ENCODE measurements around the gene PTPN14.
"Not testable (repeated sequence)": the region's sequence is repeated elsewhere in the genome, so short reads cannot be mapped to it uniquely, and the experiment has no call there.

Gene PTPN14

GRCh38 chr1:214551436-214552173 lies at the start of gene PTPN14:
TSS of gene PTPN14 (minus strand) at chr1:214551602. CDS start at chr1:214464803, 86,799 bp downstream.
- TF ChIP-seq FOXM1 (IDR thresholded peaks at IDR 0.05; ENCODE audit: borderline replicate concordance) = peak; percentile 68; the same call in 1 of the 2 replicates
- TF ChIP-seq ARNT (IDR thresholded peaks at IDR 0.05) = no peak
- ChIA-PET POLR2A (interaction anchor here (0.6 to 3.0 kb wide), 13 partner anchors 9 to 56 kb away, joined by 3 to 9 read pairs (median 4); no protein-coding TSS in a partner anchor), CTCF (interaction anchor here (2.0 to 3.9 kb wide), 2 partner anchors 11 to 219 kb away, joined by 5 to 20 read pairs; no protein-coding TSS in a partner anchor)
- peak; percentile 92 for DNase-seq (ENCODE audit: extremely low spot score)

- DNase-seq (ENCODE audit: extremely low spot score) = no peak
- TF ChIP-seq TARDBP (IDR thresholded peaks at IDR 0.05) (no peak), PKNOX1 (IDR thresholded peaks at IDR 0.05) (no peak), FOXA1 (IDR thresholded peaks at IDR 0.05) (no peak), CTBP1 (IDR thresholded peaks at IDR 0.05; ENCODE audit: borderline replicate concordance) (no peak), FOXM1 (IDR thresholded peaks at IDR 0.05; ENCODE audit: borderline replicate concordance) (no peak), ARNT (IDR thresholded peaks at IDR 0.05) (no peak), L3MBTL2 (conservative IDR thresholded peaks at IDR 0.05) (no peak), ZNF384 (IDR thresholded peaks at IDR 0.05) (no peak), LEF1 (IDR thresholded peaks at IDR 0.05; ENCODE audit: borderline replicate concordance) (no peak), BHLHE40 (IDR thresholded peaks at IDR 0.05; ENCODE audit: borderline replicate concordance) (no peak), ELF4 (IDR thresholded peaks at IDR 0.05) (no peak), SUZ12 (IDR thresholded peaks at IDR 0.05) (no peak)
- ChIA-PET POLR2A (no interaction called here), CTCF (interaction anchor here (1.2 to 3.5 kb wide), 3 partner anchors 8 to 261 kb away, joined by 3 to 17 read pairs (median 8); no protein-coding TSS in a partner anchor)
These were observed 41.8 kb upstream of the PTPN14 start for GRCh38 chr1:214593158-214593557.

- DNase-seq (ENCODE audit: extremely low spot score) = not testable (repeated sequence)
- ChIA-PET CTCF (interaction anchor here (0.7 to 3.5 kb wide), 3 partner anchors 260 to 626 kb away, joined by 3 to 17 read pairs (median 6); no protein-coding TSS in a partner anchor), POLR2A (interaction anchor here (1.4 kb wide), 1 partner anchor 40 kb away, joined by 5 read pairs; the partner anchor contains the start of gene PTPN14)
These were observed 40.5 kb upstream of the PTPN14 start for GRCh38 chr1:214591918-214592317.

GRCh38 chr1:214590696-214591095 lies 39.3 kb upstream of the PTPN14 start:
- ChIA-PET CTCF (no interaction called here), POLR2A (no interaction called here)
- DNase-seq (ENCODE audit: extremely low spot score) = no peak
- no peak for TF ChIP-seq FOXA1 (IDR thresholded peaks at IDR 0.05)
- no peak for TF ChIP-seq CTBP1 (IDR thresholded peaks at IDR 0.05; ENCODE audit: borderline replicate concordance)
- no peak for TF ChIP-seq NFRKB (IDR thresholded peaks at IDR 0.05)
- no peak for TF ChIP-seq PKNOX1 (IDR thresholded peaks at IDR 0.05)
- TF ChIP-seq BHLHE40 (IDR thresholded peaks at IDR 0.05; ENCODE audit: borderline replicate concordance) = no peak
- TF ChIP-seq SP1 (IDR thresholded peaks at IDR 0.05) = no peak
- TF ChIP-seq ZNF384 (IDR thresholded peaks at IDR 0.05) = no peak

- ChIA-PET POLR2A (no interaction called here), CTCF (interaction anchor here (9.6 kb wide), 1 partner anchor 256 kb away, joined by 95 read pairs; no protein-coding TSS in a partner anchor)
- DNase-seq (ENCODE audit: extremely low spot score) = no peak
- TF ChIP-seq LEF1 (IDR thresholded peaks at IDR 0.05; ENCODE audit: borderline replicate concordance) (no peak), FOXK2 (IDR thresholded peaks at IDR 0.05) (no peak), L3MBTL2 (conservative IDR thresholded peaks at IDR 0.05) (no peak)
These were observed 37.7 kb upstream of the PTPN14 start for GRCh38 chr1:214588963-214589597.

- no peak for TF ChIP-seq CTBP1 (IDR thresholded peaks at IDR 0.05; ENCODE audit: borderline replicate concordance)
- no peak for TF ChIP-seq TARDBP (IDR thresholded peaks at IDR 0.05)
- TF ChIP-seq LEF1 (IDR thresholded peaks at IDR 0.05; ENCODE audit: borderline replicate concordance) = no peak
- TF ChIP-seq SP1 (IDR thresholded peaks at IDR 0.05) = no peak
- TF ChIP-seq FOXM1 (IDR thresholded peaks at IDR 0.05; ENCODE audit: borderline replicate concordance) = no peak
- no peak for TF ChIP-seq NFRKB (IDR thresholded peaks at IDR 0.05)
- TF ChIP-seq FOXA1 (IDR thresholded peaks at IDR 0.05) = no peak
- no peak for TF ChIP-seq L3MBTL2 (conservative IDR thresholded peaks at IDR 0.05)
- no peak for TF ChIP-seq ARNT (IDR thresholded peaks at IDR 0.05)
- no peak for TF ChIP-seq BHLHE40 (IDR thresholded peaks at IDR 0.05; ENCODE audit: borderline replicate concordance)
- no peak for TF ChIP-seq HDGF (IDR thresholded peaks at IDR 0.05; ENCODE audit: borderline replicate concordance)
- TF ChIP-seq PKNOX1 (IDR thresholded peaks at IDR 0.05) = no peak
- no peak for DNase-seq (ENCODE audit: extremely low spot score)
- ChIA-PET POLR2A (no interaction called here), CTCF (interaction anchor here (0.7 to 9.6 kb wide), 2 partner anchors 205 to 254 kb away, joined by 3 to 95 read pairs; no protein-coding TSS in a partner anchor)
These were observed 35.8 kb upstream of the PTPN14 start for GRCh38 chr1:214587165-214587564.
